GM10266 (cell line): Measurements from ENCODE around the gene GNPTAB.
A peak's percentile ranks its signal among the peaks of the same experiment; 100 is the strongest.

Experiments
- DNase-seq: peaks from one replicate; pipeline ENCODE4 v3.0.0; 2012; ENCODE audit errors: extremely low spot score
- TF ChIP-seq, protein P1 (sequence below): IDR thresholded peaks from 2 replicates; pipeline ENCODE4 v1.5.1; 2012; ENCODE audit warnings: mild to moderate bottlenecking, low read depth; ENCODE audit not compliant: control insufficient read depth, insufficient read depth; ENCODE audit errors: missing control alignments

Gene GNPTAB

DNA sequence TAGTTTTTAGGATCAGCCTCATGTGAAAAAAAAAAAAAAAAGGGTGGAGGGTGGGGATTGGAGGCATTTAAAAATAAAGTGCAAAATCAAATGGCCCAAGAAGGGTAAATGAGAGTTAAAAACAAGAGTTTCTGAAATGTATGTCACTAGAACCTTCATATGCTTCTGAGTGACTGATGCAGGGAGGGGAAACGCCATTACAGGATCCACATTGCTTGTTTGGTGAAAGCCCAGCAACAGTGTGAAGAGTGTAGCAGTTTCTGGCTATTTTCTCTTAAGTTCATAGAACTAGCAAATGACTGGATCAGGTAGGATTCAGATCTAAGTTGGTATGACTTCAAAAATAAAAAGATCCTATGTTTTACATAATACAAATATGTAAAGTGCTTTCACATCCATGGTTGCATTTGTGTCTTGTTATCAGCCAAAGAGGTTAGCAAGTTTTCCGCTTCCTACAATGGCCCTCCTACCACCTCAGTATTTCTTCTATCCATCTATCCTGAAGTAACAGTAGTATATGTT, 130.4 kb downstream of the GNPTAB start:
- no peak for DNase-seq
- TF ChIP-seq, protein P1, sequence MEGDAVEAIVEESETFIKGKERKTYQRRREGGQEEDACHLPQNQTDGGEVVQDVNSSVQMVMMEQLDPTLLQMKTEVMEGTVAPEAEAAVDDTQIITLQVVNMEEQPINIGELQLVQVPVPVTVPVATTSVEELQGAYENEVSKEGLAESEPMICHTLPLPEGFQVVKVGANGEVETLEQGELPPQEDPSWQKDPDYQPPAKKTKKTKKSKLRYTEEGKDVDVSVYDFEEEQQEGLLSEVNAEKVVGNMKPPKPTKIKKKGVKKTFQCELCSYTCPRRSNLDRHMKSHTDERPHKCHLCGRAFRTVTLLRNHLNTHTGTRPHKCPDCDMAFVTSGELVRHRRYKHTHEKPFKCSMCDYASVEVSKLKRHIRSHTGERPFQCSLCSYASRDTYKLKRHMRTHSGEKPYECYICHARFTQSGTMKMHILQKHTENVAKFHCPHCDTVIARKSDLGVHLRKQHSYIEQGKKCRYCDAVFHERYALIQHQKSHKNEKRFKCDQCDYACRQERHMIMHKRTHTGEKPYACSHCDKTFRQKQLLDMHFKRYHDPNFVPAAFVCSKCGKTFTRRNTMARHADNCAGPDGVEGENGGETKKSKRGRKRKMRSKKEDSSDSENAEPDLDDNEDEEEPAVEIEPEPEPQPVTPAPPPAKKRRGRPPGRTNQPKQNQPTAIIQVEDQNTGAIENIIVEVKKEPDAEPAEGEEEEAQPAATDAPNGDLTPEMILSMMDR, result no peak

DNA sequence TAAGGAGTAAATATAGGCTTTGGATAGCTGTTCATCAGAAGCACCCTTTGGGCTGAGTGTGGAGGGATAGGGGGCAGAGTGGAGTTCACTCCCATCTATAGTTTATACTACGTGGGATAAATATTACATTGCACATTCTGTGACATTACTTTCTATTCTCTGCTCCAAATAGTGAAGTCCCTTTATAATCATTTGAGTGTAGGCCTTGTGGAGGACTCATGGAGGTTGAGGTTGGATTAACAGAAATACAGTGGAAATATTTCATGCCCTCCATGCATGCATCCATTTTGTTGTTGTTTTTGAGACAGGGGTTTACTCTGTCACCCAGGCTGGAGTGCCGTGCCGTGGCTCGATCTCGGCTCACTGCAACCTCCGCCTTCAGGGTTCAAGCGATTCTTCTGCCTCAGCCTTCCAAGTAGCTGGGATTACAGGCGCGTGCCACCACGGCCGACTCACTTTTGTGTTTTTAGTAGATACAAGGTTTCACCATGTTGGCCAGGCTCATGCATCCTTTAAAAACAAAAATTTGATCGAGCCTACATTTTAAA, 131.9 kb downstream of the GNPTAB start:
- DNase-seq, result peak; percentile 32
- TF ChIP-seq, protein P1, result peak; percentile 22

DNA sequence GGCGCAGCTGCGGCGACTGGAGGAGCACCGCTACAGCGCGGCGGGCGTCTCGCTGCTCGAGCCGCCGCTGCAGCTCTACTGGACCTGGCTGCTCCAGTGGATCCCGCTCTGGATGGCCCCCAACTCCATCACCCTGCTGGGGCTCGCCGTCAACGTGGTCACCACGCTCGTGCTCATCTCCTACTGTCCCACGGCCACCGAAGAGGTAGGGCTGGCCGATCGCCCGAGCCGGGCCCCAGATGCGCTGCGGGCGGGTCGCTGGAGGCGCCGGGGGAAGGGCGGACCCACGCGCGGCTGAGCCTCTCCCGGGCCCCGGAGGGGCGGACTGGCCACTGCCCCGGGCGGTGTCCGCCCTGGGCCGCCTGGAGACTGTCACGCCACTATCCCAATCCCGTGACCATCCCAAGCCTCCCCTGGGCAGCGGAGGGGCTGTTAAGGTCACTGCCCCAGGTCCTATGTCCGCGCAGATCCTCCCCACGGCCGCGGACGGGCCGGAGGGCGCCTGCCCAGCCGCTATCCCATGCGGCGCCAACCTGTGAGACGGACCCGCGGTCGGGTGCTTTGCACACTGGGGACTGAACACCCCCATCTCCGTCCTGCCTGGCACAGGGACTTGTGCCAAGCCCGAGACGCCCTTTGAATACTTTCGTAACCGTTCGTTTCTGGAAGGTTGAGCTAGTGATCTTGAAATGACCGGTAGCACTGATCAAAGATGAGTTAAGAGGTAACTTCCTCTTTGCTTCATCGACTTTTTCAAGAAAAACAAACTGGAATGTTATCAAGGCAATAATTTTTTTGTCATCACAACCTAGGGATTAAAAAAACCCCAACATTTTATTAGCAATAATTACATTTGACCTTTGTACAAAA, 132.6 kb downstream of the GNPTAB start:
- TF ChIP-seq, protein P1, result peak; percentile 4
- peak; percentile 44 for DNase-seq

DNA sequence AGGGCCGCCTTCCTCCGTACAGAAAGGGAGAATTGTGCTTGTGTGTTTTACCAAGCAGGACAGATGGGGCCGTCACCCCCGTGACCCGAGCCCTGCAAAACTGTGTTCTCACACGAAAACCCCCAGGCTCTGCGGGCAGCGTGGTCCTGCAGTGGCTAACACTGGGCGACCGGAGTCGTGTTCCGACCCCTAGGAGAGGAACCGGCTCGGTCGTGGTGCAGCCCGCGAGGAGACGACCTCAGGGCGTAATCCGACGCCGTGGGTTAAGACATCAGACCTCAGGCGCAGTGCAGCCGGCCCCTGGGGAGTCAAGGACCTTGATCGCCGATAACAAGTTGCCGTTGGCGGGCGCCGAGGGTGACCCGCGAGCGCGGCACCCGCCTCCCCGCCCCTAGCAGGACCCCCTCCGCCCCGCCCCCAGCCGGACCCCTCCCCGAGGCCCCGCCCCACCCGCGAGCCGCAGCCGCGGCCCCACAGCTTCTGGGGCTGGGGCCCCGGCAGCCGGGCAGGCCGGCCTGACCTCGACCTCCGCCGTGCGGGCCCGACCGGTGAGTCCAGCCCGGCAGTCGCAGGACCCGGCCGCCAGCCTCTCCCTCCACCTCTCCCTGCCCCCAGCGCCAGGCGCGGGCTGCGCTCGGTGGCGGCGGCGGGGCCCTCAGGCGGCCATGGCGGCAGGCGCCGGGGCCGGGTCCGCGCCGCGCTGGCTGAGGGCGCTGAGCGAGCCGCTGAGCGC, 133.4 kb downstream of the GNPTAB start, which contains the start of gene CHPT1:
CHPT1 (plus strand) TSS at position 444 of the 733 bp plus-strand sequence; CDS start at position 666, 222 bp downstream.
- TF ChIP-seq, protein P1, result no peak
- DNase-seq, result peak; percentile 88

DNA sequence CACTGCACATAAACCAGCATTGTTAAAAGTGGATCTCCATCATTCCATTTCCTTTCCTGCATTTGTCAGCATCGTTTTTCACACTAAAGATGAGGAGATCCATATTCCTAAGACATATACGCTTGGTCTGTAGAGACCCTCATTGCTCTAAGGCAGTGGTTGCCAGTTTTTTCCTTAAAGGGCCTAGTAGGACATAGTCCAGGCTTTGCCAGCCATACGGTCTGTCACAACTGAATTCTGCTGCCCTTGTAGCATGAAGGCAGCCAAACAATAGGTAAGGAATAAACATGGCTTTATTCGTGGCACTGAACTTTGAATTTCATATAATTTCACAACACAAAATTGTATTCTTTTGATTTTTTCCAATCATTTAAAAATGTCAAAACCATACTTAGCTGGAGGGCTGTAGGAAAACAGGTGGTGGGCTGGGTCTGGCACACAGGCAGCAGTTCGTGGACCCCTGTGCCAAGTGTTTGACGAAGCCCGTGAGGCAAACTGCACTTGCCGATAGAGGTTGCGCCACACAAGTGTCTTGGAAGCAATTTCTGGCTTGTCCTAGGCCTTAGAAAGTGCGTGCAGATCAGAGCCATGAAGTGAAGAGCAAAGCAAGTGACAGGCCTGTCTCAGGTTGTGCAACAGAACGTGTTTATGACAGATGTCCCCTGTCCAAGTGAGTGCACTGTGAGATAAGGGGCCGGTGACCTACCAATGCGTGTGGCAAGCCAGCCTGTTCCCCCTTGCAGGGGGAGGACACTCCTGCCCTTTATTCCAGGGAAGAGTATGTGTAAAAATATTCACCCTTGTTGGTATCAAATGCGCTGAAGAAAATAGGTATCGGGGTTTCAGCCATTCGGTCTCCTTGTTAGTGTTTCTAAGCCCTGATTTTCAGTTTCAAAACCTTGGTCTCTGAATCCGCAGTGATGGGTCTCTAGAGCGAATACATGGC, 134.2 kb downstream of the GNPTAB start:
- peak; percentile 55 for DNase-seq
- TF ChIP-seq, protein P1, result no peak

DNA sequence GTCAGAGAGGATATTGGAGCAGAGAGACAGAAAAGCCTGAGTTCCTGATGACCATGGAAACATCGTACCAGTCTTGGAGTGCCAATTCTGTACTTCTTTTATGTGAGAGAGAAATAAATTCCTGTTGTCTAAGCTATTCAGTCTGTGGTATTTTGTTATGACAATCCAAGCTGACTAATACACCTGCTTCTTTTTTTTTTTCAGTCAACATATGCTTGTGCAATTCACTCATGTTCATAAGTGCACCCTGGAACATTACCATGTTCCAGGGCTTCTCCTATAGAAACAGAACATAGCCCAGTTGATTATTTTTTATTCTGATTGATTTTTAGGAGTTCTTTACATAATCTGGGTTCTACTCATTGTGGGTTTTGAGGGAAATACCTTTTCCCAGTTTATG, 135.1 kb downstream of the GNPTAB start:
- DNase-seq, result no peak
- TF ChIP-seq, protein P1, result no peak
